HepG2 (cell line): ENCODE results near the gene FGF19. TPM values are rescaled to one million over a fixed set of nuclear protein-coding genes. Genes with fewer than 3 reads are reported as not detected.

ENCODE experiments used
- ATF3 ChIP-seq: sonication (generic); formaldehyde crosslinking; IDR thresholded peaks from 2 replicates; pipeline ENCODE4 v1.4.0; 2020; ENCODE audit warnings: missing genetic modification reagents
- ATF4 ChIP-seq, 2 experiments: fragments of 450-650 bp in 1 of 2; sonication (generic) in 1 of 2; formaldehyde crosslinking; IDR thresholded peaks; 2 replicates each; pipeline versions ENCODE4 v1.5.0 to v1.8.0; 2020 to 2022; ENCODE audit warnings: mild to moderate bottlenecking in 1 of 2, missing genetic modification reagents in 1 of 2
- BCL3 ChIP-seq: sonication (generic); formaldehyde crosslinking; IDR thresholded peaks from 2 replicates; pipeline ENCODE4 v1.5.1; 2020; ENCODE audit warnings: mild to moderate bottlenecking, missing genetic modification reagents, moderate library complexity
- ELF4 ChIP-seq: sonication (generic); formaldehyde crosslinking; IDR thresholded peaks from 2 replicates; pipeline ENCODE4 v1.5.0; 2020; ENCODE audit warnings: missing genetic modification reagents, mild to moderate bottlenecking, moderate library complexity, borderline replicate concordance
- FOXO1 ChIP-seq: sonication (generic); formaldehyde crosslinking; IDR thresholded peaks from 2 replicates; pipeline ENCODE4 v1.4.0; 2020; ENCODE audit warnings: missing genetic modification reagents
- KLF16 ChIP-seq, 2 experiments: sonication (generic) in 1 of 2; formaldehyde crosslinking in 1 of 2; IDR thresholded peaks; 2 replicates each; pipeline versions ENCODE4 v1.6.1 to v1.8.0; 2016 to 2023; ENCODE audit warnings: missing genetic modification reagents in 2 of 2, missing compliant biosample characterization in 1 of 2
- MATR3 ChIP-seq: sonication (generic); formaldehyde crosslinking; IDR thresholded peaks from 2 replicates; pipeline ENCODE4 v1.4.0; 2020; ENCODE audit warnings: missing genetic modification reagents
- NFIC ChIP-seq: IDR thresholded peaks from 2 replicates; pipeline ENCODE4 v1.6.1; 2012; ENCODE audit warnings: mild to moderate bottlenecking, low read length, inconsistent platforms
- PCBP2 ChIP-seq: fragments of 200-400 bp; formaldehyde crosslinking; optimal IDR thresholded peaks from 2 replicates; pipeline ENCODE3; 2018; ENCODE audit warnings: low read length, low read depth; ENCODE audit not compliant: poor library complexity, severe bottlenecking
- SNAI1 ChIP-seq: sonication (generic); formaldehyde crosslinking; IDR thresholded peaks from 2 replicates; pipeline ENCODE4 v1.5.0; 2020; ENCODE audit warnings: mild to moderate bottlenecking, missing genetic modification reagents, borderline replicate concordance
- TFDP2 ChIP-seq: sonication (generic); formaldehyde crosslinking; IDR thresholded peaks from 2 replicates; pipeline ENCODE4 v1.4.0; 2020; ENCODE audit warnings: missing genetic modification reagents
- ZBTB10 ChIP-seq: sonication (generic); formaldehyde crosslinking; IDR thresholded peaks from 2 replicates; pipeline ENCODE4 v1.4.0; 2020; ENCODE audit warnings: missing genetic modification reagents, borderline replicate concordance
- ZFP1 ChIP-seq: IDR thresholded peaks from 2 replicates; pipeline ENCODE4 v1.6.1; 2016
- ZFP91 ChIP-seq: sonication (generic); formaldehyde crosslinking; IDR thresholded peaks from 2 replicates; pipeline ENCODE4 v1.9.0; 2022; ENCODE audit warnings: missing genetic modification reagents, mild to moderate bottlenecking, borderline replicate concordance
- ZGPAT ChIP-seq: IDR thresholded peaks from 2 replicates; pipeline ENCODE4 v1.6.1; 2016; ENCODE audit warnings: mild to moderate bottlenecking
- ZNF678 ChIP-seq: sonication (generic); formaldehyde crosslinking; IDR thresholded peaks from 2 replicates; pipeline ENCODE4 v1.4.0; 2020; ENCODE audit warnings: mild to moderate bottlenecking, missing genetic modification reagents
- ZNF780A ChIP-seq: sonication (generic); formaldehyde crosslinking; IDR thresholded peaks from 2 replicates; pipeline ENCODE4 v1.8.0; 2022; ENCODE audit warnings: mild to moderate bottlenecking, missing genetic modification reagents, moderate library complexity
- polyA plus RNA-seq, 8 experiments: library from polyadenylated mRNA; depleted of rRNA in 3 of 8; stranded (reverse) in 7 of 8; unstranded in 1 of 8; fragments of >200 nt; fragmentation: Illumina TruSeq in 4 of 8; extraction: Trizol in 4 of 8; gene quantifications; 2 replicates each; pipeline versions ENCODE4 v1.2.1 to v1.2.3, GENCODE V29; 2011 to 2016; ENCODE audit warnings: low read depth in 4 of 8, missing spikeins in 1 of 8, mixed read lengths in 1 of 8; ENCODE audit not compliant: insufficient read depth in 1 of 8
- total RNA-seq, 5 experiments: library from RNA; depleted of rRNA; stranded (reverse); fragments of >200 nt; fragmentation: Illumina TruSeq; extraction: Trizol; gene quantifications; 2 replicates each; pipeline ENCODE4 v1.2.3, GENCODE V29; 2016; ENCODE audit warnings: low read depth in 1 of 5

Gene FGF19
- total and polyA plus RNA-seq, 2 of the 13 experiments (the other 11 are each of a cell fraction or from before 2014, with no cell fraction given), result 0.07 TPM; not detected in 1

- TF ChIP-seq ZGPAT (CRISPR knock-in tag) (peak; percentile 92), SNAI1 (CRISPR knock-in tag) (0 out of 2 replicates have a peak, but pooled peaks have one; percentile 31), ZNF678 (no peak), ZBTB10 (CRISPR knock-in tag) (no peak), FOXO1 (CRISPR knock-in tag) (peak; percentile 66; the same call in 1 of the 2 replicates), ZFP1 (0 out of 2 replicates have a peak, but pooled peaks have one; percentile 43), ZFP91 (CRISPR knock-in tag) (peak; percentile 56; the same call in 1 of the 2 replicates), BCL3 (CRISPR knock-in tag) (peak; percentile 67; the same call in 1 of the 2 replicates), ZNF780A (no peak), KLF16 (CRISPR knock-in tag; IDR thresholded peaks at IDR 0.05) (peak in 1 of 2 experiments; percentile 89; a peak in 2 of 4 replicates), ATF4 (CRISPR knock-in tag; IDR thresholded peaks at IDR 0.05) (no peak), ATF3 (CRISPR knock-in tag) (no peak), NFIC (peak; percentile 60; the same call in 1 of the 2 replicates), PCBP2 (no peak), TFDP2 (CRISPR knock-in tag) (peak; percentile 79; the same call in 1 of the 2 replicates), ELF4 (CRISPR knock-in tag) (peak; percentile 65; the same call in 1 of the 2 replicates), MATR3 (CRISPR knock-in tag) (no peak)
Measured at GRCh38 chr11:69667619-69668604, 35.9 kb downstream of the FGF19 start (continued).
